NB4 (cell line): ENCODE measurements around the gene RANBP10.

Experiments used
- MAX ChIP-seq: IDR thresholded peaks from 2 replicates; pipeline ENCODE4 v1.6.1; 2011; ENCODE audit warnings: low read depth, low read length
- POLR2A ChIP-seq: IDR thresholded peaks from 2 replicates; pipeline ENCODE4 v1.6.1; 2011; ENCODE audit warnings: mild to moderate bottlenecking; ENCODE audit not compliant: insufficient read length; ENCODE audit errors: extremely low read depth
- TF ChIP-seq, protein P1 (sequence below): IDR thresholded peaks from one replicate; pipeline ENCODE4 v1.5.1; 2012; ENCODE audit warnings: low read depth, low read length

DNA sequence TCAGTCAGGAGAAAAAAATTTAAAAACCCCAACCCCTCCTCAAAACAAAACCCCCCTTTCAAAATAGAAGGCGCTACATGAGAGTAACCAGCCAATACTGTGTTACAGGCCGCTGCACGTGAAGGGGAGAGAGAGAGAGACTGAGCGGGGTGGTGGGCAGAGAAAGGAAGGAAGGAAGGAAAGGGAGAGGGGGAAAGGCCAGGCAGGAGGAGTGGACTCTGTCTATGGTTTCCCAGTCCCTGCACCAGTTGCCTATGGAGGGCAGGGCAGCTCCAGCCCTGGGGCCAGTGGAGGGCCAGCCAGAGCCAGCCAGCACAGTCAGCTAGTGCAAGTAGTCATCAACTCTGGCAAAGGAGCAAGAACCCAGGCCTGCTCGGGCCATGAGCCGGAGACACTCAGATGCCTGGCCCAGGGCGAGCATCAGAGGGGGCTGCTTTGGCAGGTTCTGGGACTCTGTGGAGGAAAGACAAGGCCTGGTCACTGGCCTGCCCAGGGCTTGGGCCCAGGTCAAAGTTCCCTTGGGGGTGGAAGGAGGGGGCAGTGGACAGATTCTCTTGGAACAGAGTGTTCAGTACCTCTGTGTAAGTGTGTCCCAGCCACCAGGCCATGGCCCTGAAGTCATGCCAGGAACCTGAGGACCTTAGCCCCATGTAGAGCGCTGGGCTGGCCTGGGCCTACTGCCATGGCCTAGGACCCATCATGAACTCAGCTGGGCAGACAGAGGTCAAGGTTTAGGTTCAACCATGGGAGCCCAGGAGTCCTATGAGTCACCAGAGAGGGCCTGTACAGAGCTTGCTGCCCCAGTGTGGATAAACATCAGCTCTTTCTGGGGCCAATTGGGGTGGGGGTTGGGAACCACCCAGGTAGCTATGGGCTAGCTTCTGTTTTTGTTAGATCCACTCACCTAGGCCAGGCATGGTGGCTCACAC is 80.0 kb downstream of the RANBP10 start:
- TF ChIP-seq POLR2A (no peak), MAX (no peak)
- TF ChIP-seq, protein P1, sequence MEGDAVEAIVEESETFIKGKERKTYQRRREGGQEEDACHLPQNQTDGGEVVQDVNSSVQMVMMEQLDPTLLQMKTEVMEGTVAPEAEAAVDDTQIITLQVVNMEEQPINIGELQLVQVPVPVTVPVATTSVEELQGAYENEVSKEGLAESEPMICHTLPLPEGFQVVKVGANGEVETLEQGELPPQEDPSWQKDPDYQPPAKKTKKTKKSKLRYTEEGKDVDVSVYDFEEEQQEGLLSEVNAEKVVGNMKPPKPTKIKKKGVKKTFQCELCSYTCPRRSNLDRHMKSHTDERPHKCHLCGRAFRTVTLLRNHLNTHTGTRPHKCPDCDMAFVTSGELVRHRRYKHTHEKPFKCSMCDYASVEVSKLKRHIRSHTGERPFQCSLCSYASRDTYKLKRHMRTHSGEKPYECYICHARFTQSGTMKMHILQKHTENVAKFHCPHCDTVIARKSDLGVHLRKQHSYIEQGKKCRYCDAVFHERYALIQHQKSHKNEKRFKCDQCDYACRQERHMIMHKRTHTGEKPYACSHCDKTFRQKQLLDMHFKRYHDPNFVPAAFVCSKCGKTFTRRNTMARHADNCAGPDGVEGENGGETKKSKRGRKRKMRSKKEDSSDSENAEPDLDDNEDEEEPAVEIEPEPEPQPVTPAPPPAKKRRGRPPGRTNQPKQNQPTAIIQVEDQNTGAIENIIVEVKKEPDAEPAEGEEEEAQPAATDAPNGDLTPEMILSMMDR: no peak
